ENCODE measurements around the gene MRPL27.
A peak's percentile ranks its signal among the peaks of the same experiment; 100 is the strongest.

The MRPL27 gene

DNA sequence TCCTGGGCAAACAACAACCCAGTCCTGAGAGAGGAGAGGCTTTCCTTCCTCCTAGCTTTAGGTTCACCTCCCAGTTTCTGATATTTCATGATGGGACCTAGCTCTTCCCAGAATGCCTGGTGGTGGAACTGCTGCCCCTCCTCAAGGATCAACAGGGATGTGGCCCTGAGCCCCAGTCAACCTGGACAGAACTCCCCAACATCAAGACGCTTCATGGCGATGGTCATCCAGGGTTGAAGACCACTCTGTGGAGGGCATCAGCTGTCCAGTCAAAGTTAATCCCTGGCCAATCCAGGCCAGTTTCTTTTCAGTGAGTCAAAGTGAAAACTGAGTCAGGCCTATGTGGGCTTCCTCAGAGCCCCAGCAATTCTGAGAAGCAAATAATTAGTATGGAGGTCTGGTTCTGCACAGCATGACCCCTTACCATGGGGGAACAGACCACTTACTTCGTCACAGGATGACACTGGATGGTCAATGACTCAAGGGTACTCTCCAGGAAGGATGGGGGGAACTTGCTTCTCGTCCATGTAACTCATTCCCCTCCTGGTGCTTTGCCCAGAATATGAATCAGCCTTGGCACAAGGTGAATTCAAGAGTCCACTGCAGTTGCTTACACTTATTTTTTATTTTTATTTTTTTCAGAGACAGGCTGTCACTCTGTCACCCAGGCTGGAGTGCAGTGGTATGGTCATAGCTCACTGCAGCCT is 41.7 kb downstream of the MRPL27 start:
- no peaks in the 10 kb centered on the region for H3K9me3 ChIP-seq (ENCODE audit: severe bottlenecking)
- no peaks in the 10 kb centered on the region for H3K4me1 ChIP-seq (ENCODE audit: insufficient read depth, poor library complexity, severe bottlenecking)
- DNase-seq (ENCODE audit: low spot score) (no peak), ATAC-seq (ENCODE audit: low read depth) (peak; percentile 54; the same call in 1 of the 3 replicates)
- no peaks in the 10 kb centered on the region for H3K27me3 ChIP-seq (ENCODE audit: insufficient read depth, poor library complexity, severe bottlenecking)
- no peak overlapping the region for H3K4me3 ChIP-seq (ENCODE audit: severe bottlenecking)
- TF ChIP-seq CTCF (IDR thresholded peaks at IDR 0.05; ENCODE audit: poor library complexity, severe bottlenecking), result no peak
- no peak overlapping the region for H3K27ac ChIP-seq (ENCODE audit: poor library complexity, severe bottlenecking)
- H3K36me3 ChIP-seq (ENCODE audit: low read depth), result no peaks in the 10 kb centered on the region; the same call in 1 of the 2 replicates

DNA sequence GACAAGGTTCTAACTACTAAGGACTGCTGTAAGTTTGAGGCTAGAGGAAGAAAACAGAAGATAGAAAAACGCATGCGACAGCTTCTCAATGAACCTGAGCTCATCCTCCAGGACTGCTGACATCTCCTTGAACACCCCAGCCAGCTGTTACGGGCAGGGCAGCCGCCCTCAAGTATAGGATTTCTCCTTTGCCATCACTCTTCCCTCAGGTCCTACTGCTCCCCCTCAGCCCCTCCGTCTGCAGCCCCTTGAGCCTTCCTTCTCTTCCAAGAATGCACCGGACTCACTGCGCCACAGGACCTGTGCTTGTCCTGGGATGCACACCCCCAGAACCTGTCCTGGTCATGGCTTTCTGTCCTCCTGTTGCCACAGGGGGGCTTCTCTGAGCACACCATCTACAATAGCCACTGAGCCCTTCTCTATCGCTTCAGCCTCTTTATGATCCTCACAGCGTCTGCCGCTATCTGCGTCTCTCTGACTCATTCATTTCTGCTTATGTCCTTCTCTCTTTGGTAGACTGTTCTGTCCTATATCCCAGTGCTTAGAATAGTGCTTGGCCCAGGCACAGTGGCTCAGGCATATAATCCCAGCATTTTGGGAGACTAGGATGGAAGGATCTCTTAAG is 42.7 kb downstream of the MRPL27 start:
- DNase-seq (ENCODE audit: low spot score) (no peak), ATAC-seq (ENCODE audit: low read depth) (no peak)
- Histone ChIP-seq H3K27ac (ENCODE audit: poor library complexity, severe bottlenecking) (no peak overlapping the region), H3K36me3 (ENCODE audit: low read depth) (no peaks in the 10 kb centered on the region), H3K4me1 (ENCODE audit: insufficient read depth, poor library complexity, severe bottlenecking) (no peaks in the 10 kb centered on the region), H3K27me3 (ENCODE audit: insufficient read depth, poor library complexity, severe bottlenecking) (no peaks in the 10 kb centered on the region), H3K4me3 (ENCODE audit: severe bottlenecking) (no peak overlapping the region), H3K9me3 (ENCODE audit: severe bottlenecking) (no peaks in the 10 kb centered on the region)
- TF ChIP-seq CTCF (IDR thresholded peaks at IDR 0.05; ENCODE audit: poor library complexity, severe bottlenecking), result no peak

- TF ChIP-seq CTCF (IDR thresholded peaks at IDR 0.05; ENCODE audit: poor library complexity, severe bottlenecking), result no peak
- H3K4me1 ChIP-seq (ENCODE audit: insufficient read depth, poor library complexity, severe bottlenecking), result no peaks in the 10 kb centered on the region
- H3K36me3 ChIP-seq (ENCODE audit: low read depth), result no peaks in the 10 kb centered on the region
- no peak for DNase-seq (ENCODE audit: low spot score)
- ATAC-seq (ENCODE audit: low read depth), result no peak
- no peaks in the 10 kb centered on the region for H3K27me3 ChIP-seq (ENCODE audit: insufficient read depth, poor library complexity, severe bottlenecking)
- H3K27ac ChIP-seq (ENCODE audit: poor library complexity, severe bottlenecking), result no peak overlapping the region
- H3K9me3 ChIP-seq (ENCODE audit: severe bottlenecking), result no peaks in the 10 kb centered on the region
- H3K4me3 ChIP-seq (ENCODE audit: severe bottlenecking), result no peak overlapping the region
Measured at GRCh38 chr17:50329716-50330115, 43.3 kb downstream of the MRPL27 start.

GRCh38 chr17:50328363-50329325 is 44.3 kb downstream of the MRPL27 start:
- DNase-seq (ENCODE audit: low spot score) (no peak), ATAC-seq (ENCODE audit: low read depth) (no peak)
- Histone ChIP-seq H3K4me1 (ENCODE audit: insufficient read depth, poor library complexity, severe bottlenecking) (no peaks in the 10 kb centered on the region), H3K36me3 (ENCODE audit: low read depth) (no peaks in the 10 kb centered on the region), H3K4me3 (ENCODE audit: severe bottlenecking) (no peak overlapping the region), H3K27ac (ENCODE audit: poor library complexity, severe bottlenecking) (no peak overlapping the region), H3K27me3 (ENCODE audit: insufficient read depth, poor library complexity, severe bottlenecking) (no peaks in the 10 kb centered on the region), H3K9me3 (ENCODE audit: severe bottlenecking) (no peaks in the 10 kb centered on the region)
- no peak for TF ChIP-seq CTCF (IDR thresholded peaks at IDR 0.05; ENCODE audit: poor library complexity, severe bottlenecking)

All from RWPE2 (cell line).